HepG2 (cell line): Measurements from ENCODE around the gene RAB42. TPM values are rescaled to one million over a fixed set of nuclear protein-coding genes. Genes with fewer than 3 reads are reported as not detected.

ENCODE experiments used
- CCDC6 ChIP-seq: sonication (generic); formaldehyde crosslinking; IDR thresholded peaks from 2 replicates; pipeline ENCODE4 v1.8.1; 2022; ENCODE audit warnings: mild to moderate bottlenecking, missing genetic modification reagents, moderate library complexity
- CTCF ChIP-seq: sonication (generic); formaldehyde crosslinking; IDR thresholded peaks from 2 replicates; pipeline ENCODE4 v1.5.0; 2020; ENCODE audit warnings: mild to moderate bottlenecking, missing genetic modification reagents, moderate library complexity
- E2F1 ChIP-seq: sonication (generic); formaldehyde crosslinking; IDR thresholded peaks from 2 replicates; pipeline ENCODE4 v1.5.0; 2020; ENCODE audit warnings: missing genetic modification reagents
- ETV6 ChIP-seq: sonication (generic); formaldehyde crosslinking; conservative IDR thresholded peaks from 2 replicates; pipeline ENCODE4 v1.4.0; 2020; ENCODE audit warnings: missing genetic modification reagents
- HMG20A ChIP-seq: IDR thresholded peaks from 2 replicates; pipeline ENCODE4 v1.6.1; 2016; ENCODE audit warnings: borderline replicate concordance
- KLF11 ChIP-seq: IDR thresholded peaks from 2 replicates; pipeline ENCODE4 v1.6.1; 2016; ENCODE audit warnings: missing compliant biosample characterization
- KLF9 ChIP-seq: IDR thresholded peaks from 2 replicates; pipeline ENCODE4 v1.6.1; 2016; ENCODE audit warnings: low read depth
- LBX2 ChIP-seq: sonication (generic); formaldehyde crosslinking; IDR thresholded peaks from 2 replicates; pipeline ENCODE4 v1.5.0; 2020; ENCODE audit warnings: missing genetic modification reagents, mild to moderate bottlenecking, borderline replicate concordance
- NAIF1 ChIP-seq: sonication (generic); formaldehyde crosslinking; IDR thresholded peaks from 2 replicates; pipeline ENCODE4 v1.5.0; 2020; ENCODE audit warnings: mild to moderate bottlenecking, missing genetic modification reagents, borderline replicate concordance
- NCOR1 ChIP-seq: fragments of 200-600 bp; sonication (generic); IDR thresholded peaks from 2 replicates; pipeline ENCODE4 v1.7.0; 2017; ENCODE audit warnings: antibody characterized with exemption, low read length, borderline replicate concordance
- NR2F2 ChIP-seq: IDR thresholded peaks from 2 replicates; pipeline ENCODE4 v1.6.1; 2012; ENCODE audit warnings: low read depth, inconsistent platforms, borderline replicate concordance
- PLSCR1 ChIP-seq: sonication (generic); formaldehyde crosslinking; IDR thresholded peaks from 2 replicates; pipeline ENCODE4 v1.5.0; 2020; ENCODE audit warnings: missing genetic modification reagents, mild to moderate bottlenecking, borderline replicate concordance
- REL ChIP-seq: sonication (generic); formaldehyde crosslinking; conservative IDR thresholded peaks from 2 replicates; pipeline ENCODE4 v1.8.0; 2022; ENCODE audit warnings: mild to moderate bottlenecking, missing genetic modification reagents, moderate library complexity
- SOX13 ChIP-seq, 3 experiments: fragments of 450-650 bp in 1 of 3; sonication (generic) in 1 of 3; formaldehyde crosslinking in 1 of 3; IDR thresholded peaks in 2 of 3; conservative IDR thresholded peaks in 1 of 3; 2 replicates each; pipeline versions ENCODE4 v1.5.0 to v1.6.1; 2016 to 2020; ENCODE audit warnings: antibody characterized with exemption in 1 of 3, mild to moderate bottlenecking in 1 of 3, missing compliant biosample characterization in 1 of 3, missing genetic modification reagents in 1 of 3, moderate library complexity in 1 of 3
- THAP9 ChIP-seq: sonication (generic); formaldehyde crosslinking; IDR thresholded peaks from 2 replicates; pipeline ENCODE4; 2020; ENCODE audit warnings: missing genetic modification reagents, mild to moderate bottlenecking, borderline replicate concordance
- TOE1 ChIP-seq: sonication (generic); formaldehyde crosslinking; IDR thresholded peaks from 2 replicates; pipeline ENCODE4 v1.4.0; 2020; ENCODE audit warnings: mild to moderate bottlenecking, missing genetic modification reagents
- U2AF1 ChIP-seq: fragments of 200-400 bp; formaldehyde crosslinking; optimal IDR thresholded peaks from 2 replicates; pipeline ENCODE3; 2017; ENCODE audit warnings: mild to moderate bottlenecking, low read depth, low read length
- YEATS2 ChIP-seq: sonication (generic); formaldehyde crosslinking; IDR thresholded peaks from 2 replicates; pipeline ENCODE4 v1.4.0; 2020; ENCODE audit warnings: missing genetic modification reagents, borderline replicate concordance
- ZNF10 ChIP-seq: sonication (generic); formaldehyde crosslinking; IDR thresholded peaks from 2 replicates; pipeline ENCODE4 v1.4.0; 2020; ENCODE audit warnings: mild to moderate bottlenecking, low read depth, missing genetic modification reagents, borderline replicate concordance
- ZNF430 ChIP-seq: sonication (generic); formaldehyde crosslinking; IDR thresholded peaks from 2 replicates; pipeline ENCODE4 v1.9.0; 2021; ENCODE audit warnings: mild to moderate bottlenecking, missing genetic modification reagents
- ZNF496 ChIP-seq: sonication (generic); formaldehyde crosslinking; IDR thresholded peaks from 2 replicates; pipeline ENCODE4 v1.8.1; 2023; ENCODE audit warnings: mild to moderate bottlenecking, moderate library complexity, missing genetic modification reagents; ENCODE audit not compliant: insufficient replicate concordance
- ZNF552 ChIP-seq: sonication (generic); formaldehyde crosslinking; IDR thresholded peaks from 2 replicates; pipeline ENCODE4 v1.9.0; 2022; ENCODE audit warnings: missing genetic modification reagents, mild to moderate bottlenecking, borderline replicate concordance
- ZNF788 ChIP-seq: sonication (generic); formaldehyde crosslinking; IDR thresholded peaks from 2 replicates; pipeline ENCODE4 v1.5.0; 2020; ENCODE audit warnings: mild to moderate bottlenecking, missing genetic modification reagents, borderline replicate concordance
- polyA plus RNA-seq, 8 experiments: library from polyadenylated mRNA; depleted of rRNA in 3 of 8; stranded (reverse) in 7 of 8; unstranded in 1 of 8; fragments of >200 nt; fragmentation: Illumina TruSeq in 4 of 8; extraction: Trizol in 4 of 8; gene quantifications; 2 replicates each; pipeline versions ENCODE4 v1.2.1 to v1.2.3, GENCODE V29; 2011 to 2016; ENCODE audit warnings: low read depth in 4 of 8, missing spikeins in 1 of 8, mixed read lengths in 1 of 8; ENCODE audit not compliant: insufficient read depth in 1 of 8
- total RNA-seq, 5 experiments: library from RNA; depleted of rRNA; stranded (reverse); fragments of >200 nt; fragmentation: Illumina TruSeq; extraction: Trizol; gene quantifications; 2 replicates each; pipeline ENCODE4 v1.2.3, GENCODE V29; 2016; ENCODE audit warnings: low read depth in 1 of 5

The RAB42 gene
- total and polyA plus RNA-seq, 2 of the 13 experiments (the other 11 are each of a cell fraction or from before 2014, with no cell fraction given) = 10.4 to 166 TPM

GRCh38 chr1:28591708-28592320 is at the start of gene RAB42 (continued):
- TF ChIP-seq LBX2 (CRISPR knock-in tag) (no peak), CCDC6 (CRISPR knock-in tag) (no peak), CTCF (CRISPR knock-in tag) (no peak), ZNF10 (no peak), NR2F2 (no peak), REL (CRISPR knock-in tag) (no peak), E2F1 (CRISPR knock-in tag) (no peak), ZNF430 (CRISPR knock-in tag) (peak; percentile 66; the same call in 1 of the 2 replicates), NCOR1 (peak; percentile 57; the same call in 1 of the 2 replicates), SOX13 (IDR thresholded peaks at IDR 0.05) (no peak), SOX13 (CRISPR knock-in tag; conservative IDR thresholded peaks at IDR 0.05 in 1 of 2, IDR thresholded peaks at IDR 0.05 in 1 of 2) (no peak), PLSCR1 (no peak), ZNF552 (CRISPR knock-in tag) (no peak), YEATS2 (CRISPR knock-in tag) (no peak), U2AF1 (no peak), TOE1 (no peak), ETV6 (CRISPR knock-in tag) (no peak), NAIF1 (CRISPR knock-in tag) (no peak), KLF9 (no peak), KLF11 (CRISPR knock-in tag) (no peak), HMG20A (no peak; the same call in 1 of the 2 replicates), ZNF788 (0 out of 2 replicates have a peak, but pooled peaks have one; percentile 50), THAP9 (CRISPR knock-in tag) (no peak), ZNF496 (CRISPR knock-in tag) (no peak)
